DMS53 treated with DMSO at 0.1 percent for 48 hours (cell line): Measurements from ENCODE around the gene PRM2.
"Not testable (repeated sequence)": the region's sequence is repeated elsewhere in the genome, so short reads cannot be mapped to it uniquely, and the experiment has no call there.

Experiments
- DNase-seq: peaks from one replicate; lab custom pipeline; 2025; ENCODE audit not compliant: unreplicated experiment; lab: John Stamatoyannopoulos, UW

PRM2 gene

DNA sequence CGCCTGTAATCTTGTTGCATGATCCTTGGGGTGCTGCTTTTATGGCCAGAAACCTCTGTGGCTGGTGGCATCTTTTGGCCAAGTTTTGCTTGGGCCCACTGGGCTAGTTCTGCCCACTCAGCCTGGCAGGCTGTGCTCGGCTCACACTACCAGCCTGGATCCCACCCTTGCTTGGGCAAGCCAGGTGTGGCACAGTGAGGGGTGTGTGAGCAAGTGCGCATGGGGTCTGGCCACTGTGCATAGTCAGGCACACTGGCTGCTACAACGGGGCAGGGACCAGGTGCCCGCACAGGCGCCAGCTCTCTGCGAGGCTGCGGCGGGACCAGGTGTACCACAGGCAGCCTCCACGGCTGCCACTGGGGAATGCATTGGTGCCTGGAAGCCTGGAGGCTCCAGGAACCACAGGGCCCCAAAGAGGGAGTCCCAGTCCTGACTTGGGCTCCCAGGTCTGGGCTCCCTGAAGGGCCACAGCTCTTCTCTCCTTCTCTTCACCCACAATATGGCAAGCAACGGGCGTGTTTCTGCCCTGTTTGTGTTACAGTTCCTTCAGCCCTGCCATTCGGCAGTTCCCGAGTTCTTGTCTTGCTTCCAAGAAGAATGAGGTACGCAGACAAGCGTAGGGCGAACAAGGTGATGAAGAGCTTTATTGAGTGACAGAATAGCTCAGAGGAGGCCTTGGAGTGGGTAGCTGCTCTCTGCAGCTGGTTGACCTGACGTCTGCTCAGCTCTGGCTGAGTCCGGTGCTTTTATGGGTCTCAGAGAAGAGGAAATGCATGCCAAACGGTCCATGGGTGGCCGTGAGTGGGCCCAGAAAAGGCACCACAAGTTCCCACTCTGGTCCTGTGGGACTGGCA, 31.6 kb upstream of the PRM2 start:
- DNase-seq = no peak

DNA sequence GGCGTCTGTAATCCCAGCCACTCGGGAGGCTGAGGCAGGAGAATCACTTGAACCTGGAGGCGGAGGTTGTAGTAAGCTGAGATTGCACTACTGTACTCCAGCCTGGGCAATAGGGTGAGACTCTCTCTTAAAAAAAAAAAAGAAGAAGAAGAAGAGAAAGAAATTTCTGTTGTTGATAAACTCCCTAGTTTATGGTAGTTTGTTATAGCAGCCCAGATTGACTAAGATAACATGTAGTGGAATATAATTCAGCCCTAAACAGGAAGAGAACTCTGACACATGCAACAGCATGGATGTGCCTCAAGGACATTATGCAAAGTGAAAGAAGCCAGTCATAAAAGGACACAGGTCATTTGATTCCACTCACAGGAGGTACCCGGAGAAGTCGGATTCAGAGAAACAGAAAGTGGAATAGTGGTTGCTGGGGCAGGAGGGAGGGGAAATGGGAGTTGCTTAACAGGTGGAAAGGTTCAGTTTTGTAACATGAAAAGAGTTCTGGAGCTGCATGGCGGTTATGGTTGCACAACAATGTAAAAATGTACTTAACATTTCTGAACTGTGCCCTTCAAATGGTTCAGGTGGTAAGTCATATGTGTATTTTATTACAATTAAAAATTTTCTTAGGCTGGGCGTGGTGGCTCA, 30.8 kb upstream of the PRM2 start:
- DNase-seq = no peak

DNA sequence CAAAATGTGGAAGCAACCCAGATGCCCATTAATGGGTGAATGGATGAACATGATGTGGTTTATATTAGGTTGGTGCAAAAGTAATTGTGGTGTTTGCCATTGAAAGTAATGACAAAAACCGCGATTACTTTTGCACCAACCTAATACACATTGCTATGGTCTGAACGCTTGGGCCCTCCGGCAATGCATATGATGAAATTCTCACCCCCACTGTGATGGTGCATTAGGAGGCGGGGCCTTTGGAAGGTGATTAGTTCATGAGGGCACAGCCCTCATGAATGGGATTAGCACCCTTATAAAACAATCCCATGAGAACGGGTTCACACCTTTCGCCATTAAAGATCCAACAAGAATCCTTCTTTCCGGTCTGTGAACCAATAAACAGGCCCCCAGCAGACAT, 30.1 kb upstream of the PRM2 start:
- DNase-seq = no peak

DNA sequence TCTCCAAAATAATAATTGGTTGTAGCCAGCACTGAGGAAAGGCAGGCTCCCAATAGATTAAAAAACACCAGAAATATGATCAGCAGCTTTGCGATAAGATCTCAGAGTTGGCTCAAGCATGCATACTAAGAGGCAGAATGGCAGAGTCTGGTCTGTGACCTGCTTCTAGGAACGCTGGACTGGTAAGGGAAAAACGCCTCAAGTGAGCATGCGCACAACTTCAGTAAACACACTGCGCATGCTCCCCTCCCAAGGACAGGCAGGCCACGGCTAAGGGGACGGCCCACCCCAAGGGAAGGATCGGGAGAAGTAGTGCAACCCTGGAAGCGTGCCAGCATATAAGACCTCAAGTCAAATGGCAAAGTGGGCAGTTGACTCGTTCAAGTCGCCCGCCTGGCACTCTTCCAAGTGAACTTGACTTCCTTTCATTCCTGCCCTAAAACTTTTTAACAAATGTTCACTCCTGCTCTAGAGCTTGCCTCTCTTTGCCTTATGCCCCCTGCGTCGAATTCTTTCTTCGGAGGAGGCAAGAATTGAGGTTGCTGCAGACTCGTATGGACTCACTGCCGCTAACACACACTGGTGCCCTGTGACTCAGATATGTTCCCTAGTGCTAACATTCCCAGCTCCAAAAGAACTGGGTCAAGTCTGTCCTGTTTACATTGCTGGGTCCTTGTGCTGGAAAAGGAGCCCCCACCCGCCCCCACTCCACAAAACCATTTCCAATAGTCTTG, 27.3 kb upstream of the PRM2 start:
- DNase-seq = peak; percentile 46

DNA sequence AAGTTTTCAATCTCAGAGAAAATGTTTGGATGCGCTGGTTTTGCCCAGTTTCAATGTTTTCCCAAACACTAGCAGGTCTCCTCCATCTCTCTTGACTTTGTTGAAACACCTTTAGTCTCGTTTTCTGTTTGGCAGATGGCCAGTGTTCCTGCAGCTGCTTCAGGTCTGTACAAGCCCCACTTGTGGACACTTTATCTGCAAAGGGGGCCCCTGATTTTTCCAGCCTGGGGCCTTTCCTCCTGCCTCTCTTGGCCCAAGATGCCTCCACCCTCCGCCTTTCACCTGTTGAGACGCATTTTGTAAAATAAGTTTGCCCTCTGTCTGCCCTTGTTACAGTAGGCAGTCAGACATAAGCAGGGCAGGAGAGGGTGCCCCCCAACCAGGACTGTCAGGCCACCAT, 26.7 kb upstream of the PRM2 start:
- DNase-seq = no peak

DNA sequence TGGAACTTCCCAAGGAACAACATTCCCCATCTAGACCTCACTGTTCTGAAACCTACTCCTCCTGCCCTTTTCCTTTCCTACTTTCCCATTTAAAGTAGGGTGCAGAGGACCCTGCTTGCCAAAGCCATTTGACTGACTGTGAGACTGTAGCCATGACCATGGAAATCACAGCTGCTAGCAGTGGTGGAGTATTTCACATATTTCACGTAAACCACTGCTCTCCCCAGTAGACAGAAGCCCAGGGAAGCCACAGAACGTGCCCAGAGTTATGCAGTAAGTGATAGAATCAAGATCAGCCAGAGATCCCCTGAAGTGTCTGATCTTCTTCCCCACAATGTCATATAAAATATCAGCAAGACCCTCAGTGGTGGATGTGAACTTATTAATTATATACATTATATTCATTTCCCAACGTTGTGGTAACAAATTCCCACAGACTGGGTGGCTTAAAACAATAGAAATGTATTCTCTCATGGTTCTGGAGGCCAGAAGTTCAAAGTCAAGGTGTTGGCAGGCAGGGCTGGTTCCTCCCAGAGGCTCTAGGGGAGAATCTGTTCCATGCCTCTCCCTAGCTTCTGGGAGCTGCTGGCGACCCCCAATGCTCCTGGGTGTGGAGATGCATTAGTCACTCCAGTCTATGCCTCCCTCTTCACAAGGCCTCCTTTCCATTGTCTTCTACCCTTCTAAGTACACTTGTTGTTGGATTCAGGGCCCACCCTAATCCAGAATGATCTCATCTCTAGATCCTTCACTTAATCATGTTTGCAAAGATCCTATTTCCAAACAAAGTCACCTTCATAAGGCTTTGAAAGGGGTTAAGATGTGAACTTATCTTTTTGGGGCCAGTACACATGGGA, 25.6 kb upstream of the PRM2 start:
- DNase-seq = no peak

DNA sequence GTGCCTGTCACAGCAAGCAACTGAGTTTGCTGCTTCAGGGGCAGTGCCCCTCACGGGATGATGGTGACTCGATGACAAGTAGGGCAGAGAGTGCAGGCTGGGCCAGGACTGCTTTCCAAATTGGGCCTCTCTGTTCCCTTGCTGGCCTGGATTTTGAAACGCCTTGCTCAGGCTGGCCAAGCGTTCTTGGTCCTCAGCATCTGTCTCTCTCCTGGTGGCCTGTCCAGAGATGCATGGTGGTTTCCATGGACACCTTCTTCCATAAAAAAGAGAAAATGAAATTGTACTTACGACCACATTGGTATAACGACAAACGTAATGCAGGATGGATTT, 24.2 kb upstream of the PRM2 start:
- DNase-seq = no peak

DNA sequence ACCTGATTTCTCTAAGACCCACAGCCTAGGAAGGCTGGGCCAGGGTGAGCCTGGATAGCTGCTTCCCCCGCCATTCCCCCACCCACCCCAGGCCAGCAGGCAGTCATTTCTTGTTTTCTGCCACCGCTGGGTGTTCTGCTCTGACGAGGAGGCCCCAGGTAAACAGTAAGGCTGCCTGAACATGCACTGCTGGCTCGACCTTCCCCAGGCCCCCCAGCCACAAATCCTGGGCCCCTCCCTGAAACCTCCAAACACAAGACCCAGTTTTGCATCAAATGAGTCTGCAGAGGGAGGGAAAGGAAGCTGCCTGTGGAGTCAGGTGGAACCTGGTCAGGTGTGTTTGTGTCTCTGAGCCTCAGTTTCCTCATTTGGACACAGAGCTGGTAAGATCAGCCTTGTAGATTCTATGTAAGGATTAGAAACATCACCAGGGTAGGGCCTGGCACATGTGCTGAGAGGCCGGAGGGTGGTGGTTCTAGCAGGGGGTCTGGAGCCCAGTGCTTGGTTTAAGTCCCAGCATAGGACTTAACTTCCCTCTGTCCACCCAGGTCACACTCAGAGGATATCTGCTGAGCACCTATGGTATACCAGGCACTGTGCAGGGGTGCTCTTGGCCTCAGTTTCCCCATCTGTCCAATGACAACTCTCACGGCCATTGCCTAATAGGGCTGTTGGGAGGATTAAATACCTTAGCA, 23.7 kb upstream of the PRM2 start:
- no peak for DNase-seq

DNA sequence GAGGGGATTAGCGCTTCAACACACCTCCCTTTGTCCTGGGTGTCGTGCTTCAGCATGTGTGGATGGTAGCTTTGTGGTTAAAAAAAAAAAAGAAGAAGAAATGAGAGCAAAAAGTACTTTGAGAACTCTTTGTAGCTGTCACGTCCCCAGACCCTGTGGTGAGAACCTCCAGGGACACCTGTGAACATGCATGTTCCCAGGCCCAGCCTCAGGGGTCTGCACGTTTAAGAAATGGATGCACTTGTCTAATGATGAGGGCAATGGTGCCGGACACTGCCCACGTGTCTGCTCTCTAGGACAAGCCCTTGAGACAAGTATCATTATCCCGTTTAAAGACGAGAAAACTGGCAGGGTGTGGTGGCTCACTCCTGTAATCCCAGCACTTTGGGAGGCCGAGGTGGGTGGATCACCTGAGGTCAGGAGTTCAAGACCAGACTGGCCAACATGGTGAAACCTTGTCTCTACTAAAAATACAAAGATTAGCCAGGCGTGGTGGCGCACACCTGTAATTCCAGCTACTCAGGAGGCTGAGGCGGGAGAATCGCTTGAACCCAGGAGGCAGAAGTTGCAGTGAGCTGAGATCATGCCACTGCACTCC, 22.8 kb upstream of the PRM2 start:
- not testable (repeated sequence) for DNase-seq

DNA sequence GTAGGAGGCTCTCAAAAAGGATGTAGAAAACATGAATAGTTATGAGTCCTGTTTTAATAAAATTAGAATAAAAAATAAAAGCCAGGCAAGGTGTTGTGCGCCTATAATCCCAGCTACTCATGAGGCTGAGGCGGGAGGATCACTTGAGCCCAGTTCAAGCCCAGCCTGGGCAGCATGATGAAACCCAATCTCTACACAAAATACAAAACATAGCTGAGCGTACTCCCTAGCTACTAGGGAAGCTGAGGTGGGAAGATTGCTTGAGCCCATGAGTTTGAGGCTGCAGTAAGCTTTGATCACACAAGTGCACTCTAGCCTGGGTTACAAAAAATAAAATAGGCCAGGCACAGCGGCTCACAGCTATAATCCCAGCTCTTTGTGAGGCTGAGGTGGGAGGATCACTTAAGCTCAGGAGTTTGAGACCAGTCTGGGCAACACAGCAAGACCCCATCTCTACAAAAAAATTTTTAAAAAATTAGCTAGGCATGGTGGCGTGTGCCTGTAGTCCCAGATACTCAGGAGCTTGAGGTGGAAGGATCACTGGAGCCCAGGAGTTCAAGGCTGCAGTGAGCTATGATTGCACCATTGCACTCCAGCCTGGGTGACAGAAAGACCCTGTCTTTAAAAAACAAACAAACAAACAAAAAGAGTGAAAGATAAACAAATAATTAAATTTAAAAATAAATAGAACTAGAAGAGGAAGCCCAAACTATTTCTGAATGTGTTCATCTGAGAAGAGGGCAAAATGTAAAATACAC, 22.0 kb upstream of the PRM2 start:
- no peak for DNase-seq

DNA sequence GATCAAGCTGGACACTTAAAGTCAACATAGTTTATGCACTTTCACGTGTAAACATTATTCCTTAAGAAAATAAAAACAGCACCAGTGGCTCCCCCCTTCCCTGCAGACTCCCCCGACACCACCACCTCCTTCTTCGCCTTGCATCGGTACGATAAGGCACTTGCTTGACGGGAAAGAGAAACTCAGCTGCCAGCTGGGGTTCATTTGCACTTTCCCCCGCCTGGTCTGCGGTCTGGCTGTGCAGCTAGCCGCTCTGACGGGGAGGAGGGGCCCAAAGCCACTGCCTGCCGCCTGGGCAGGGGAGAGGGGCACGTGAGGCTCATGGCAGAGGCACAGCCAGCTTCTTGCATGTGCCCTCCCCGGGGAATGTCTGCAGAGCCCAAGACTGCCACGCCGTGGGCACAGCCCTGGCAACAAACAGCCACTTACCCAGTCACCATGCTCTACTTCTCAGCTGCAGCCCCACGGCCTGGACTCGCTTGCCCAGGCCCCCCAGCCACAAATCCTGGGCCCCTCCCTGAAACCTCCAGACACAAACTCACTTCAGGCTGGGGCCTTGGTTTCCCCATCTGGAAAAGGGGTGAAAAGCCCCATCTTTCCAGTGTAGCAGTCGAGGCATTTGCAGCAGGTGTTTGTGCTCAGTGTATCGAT, 21.3 kb upstream of the PRM2 start:
- no peak for DNase-seq

DNA sequence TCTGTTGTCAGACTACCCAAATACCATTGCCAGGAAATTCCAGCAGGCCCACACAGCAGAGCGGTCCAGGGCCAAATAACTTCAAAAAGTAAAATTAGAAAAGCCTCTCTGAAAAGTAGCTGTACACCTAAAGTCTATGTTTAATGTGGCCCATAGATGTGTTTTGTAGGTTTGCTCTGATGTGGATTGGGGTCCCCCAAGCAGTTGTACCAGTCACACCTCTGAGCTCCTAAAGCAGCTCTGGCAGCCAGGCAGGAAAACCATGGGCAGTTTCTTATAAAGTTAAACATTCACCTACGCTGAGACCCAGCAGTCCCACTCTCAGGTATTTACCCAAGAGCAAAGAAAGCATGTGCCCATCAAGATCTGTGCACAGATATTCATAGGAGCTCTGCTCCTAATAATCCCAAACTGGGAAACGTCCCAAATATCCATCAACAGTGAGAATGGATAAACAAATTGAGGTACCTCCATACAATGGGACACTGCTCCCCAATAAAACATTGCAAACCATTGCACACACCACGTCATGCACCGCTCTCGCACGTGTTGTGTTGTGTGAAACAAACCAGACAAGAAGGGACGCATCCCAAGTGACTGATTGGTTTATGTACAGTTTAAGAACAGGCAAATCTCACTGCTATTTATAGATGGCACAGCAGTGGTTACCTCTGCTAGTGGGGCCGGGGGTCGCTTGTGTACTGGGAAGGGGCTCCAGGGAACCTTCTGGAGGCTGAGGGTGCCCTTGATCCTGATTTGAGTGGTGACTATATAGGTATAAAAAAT, 20.6 kb upstream of the PRM2 start:
- DNase-seq = no peak

DNA sequence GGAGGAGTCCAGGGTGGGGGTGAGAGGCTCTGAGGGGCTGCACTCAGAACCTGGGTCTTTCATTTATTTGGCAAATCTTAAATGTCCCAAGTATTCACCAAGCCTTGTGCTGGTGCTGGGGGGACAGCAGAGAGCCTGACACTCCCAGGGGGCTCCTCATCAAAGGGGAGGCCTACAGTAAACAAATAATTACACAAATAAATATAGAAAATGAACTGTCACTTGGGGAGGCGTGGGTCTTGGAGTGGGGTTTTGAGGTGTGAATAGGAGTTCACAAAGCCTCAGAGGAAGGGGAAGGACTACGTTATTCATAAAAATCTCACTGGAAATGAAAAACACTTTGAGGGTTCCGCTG, 20.0 kb upstream of the PRM2 start:
- DNase-seq = no peak

DNA sequence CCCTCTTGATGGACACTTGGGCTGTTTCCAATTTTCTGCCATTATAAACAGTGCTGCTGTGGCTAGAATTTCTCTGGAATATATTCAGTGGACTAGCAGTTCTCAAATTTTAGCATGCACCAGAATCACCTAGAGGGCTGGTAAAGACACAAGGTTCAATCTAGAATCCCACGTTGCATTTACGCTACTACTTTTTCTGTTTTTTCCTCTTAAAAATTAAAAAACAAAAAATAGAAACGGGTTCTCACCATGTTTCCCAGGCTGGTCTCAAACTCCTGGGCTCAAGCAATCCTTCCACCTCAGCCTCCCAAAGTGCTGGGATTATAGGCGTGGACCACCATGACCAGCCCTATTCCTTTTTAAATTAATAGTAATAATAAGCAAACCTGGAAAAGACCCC, 19.4 kb upstream of the PRM2 start:
- no peak for DNase-seq

DNA sequence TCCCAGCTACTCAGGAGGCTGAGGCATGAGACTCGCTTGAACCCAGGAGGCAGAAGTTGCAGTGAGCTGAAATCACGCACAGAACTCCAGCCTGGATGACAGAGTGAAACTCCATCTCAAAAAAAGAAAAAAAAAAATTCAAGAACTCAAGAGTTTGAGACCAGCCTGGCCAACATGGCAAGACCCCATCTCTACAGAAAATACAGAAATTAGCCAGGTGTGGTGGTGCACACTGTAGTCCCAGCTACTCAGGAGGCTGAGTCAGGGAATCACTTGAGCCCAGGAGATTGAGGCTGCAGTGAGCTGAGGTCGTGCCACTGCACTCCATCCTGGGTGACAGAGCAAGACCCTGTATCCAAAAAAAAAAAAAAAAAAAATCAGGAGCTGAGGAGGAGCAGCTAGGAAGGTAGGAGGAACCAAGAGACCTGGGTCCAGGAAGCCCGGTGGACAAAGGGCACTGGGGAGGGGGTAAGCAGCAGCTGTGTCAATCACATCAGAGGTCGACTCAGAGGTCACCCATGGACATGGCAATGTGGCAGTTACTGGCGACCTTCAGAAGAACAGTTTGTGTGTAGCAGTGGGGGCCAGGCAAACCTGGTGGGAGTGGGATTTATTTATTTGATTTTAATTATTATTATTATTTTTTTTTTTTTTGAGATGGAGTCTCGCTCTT, 15.9 kb upstream of the PRM2 start:
- DNase-seq = no peak

DNA sequence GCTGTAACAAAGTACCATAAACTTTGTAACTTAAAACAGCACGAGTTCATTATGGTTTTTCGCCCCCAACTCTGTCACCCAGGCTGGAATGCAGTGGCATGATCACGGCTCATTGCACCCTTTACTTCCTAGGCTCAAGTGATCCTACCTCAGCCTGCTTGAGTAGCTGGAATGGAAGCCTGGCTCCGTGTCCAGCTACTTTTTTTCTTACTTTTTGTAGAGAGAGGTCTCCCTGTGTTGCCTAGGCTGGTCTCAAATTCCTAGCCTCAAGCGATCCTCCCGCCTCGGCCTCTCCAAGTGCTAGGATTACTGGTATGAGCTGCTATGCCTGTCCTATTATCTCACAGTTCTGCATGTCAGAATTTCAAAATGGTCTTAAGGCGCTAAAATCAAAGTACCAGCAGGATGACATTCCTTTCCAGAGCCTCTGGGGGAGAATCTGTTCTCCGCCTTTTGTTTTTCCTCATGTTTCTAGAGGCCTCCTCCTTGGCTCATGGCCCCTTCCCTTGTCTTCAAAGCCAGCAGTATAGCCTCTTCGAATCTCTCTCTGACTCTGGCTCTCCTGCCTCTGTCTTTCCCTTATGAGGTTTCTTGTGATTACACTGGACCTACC, 14.9 kb upstream of the PRM2 start:
- no peak for DNase-seq

DNA sequence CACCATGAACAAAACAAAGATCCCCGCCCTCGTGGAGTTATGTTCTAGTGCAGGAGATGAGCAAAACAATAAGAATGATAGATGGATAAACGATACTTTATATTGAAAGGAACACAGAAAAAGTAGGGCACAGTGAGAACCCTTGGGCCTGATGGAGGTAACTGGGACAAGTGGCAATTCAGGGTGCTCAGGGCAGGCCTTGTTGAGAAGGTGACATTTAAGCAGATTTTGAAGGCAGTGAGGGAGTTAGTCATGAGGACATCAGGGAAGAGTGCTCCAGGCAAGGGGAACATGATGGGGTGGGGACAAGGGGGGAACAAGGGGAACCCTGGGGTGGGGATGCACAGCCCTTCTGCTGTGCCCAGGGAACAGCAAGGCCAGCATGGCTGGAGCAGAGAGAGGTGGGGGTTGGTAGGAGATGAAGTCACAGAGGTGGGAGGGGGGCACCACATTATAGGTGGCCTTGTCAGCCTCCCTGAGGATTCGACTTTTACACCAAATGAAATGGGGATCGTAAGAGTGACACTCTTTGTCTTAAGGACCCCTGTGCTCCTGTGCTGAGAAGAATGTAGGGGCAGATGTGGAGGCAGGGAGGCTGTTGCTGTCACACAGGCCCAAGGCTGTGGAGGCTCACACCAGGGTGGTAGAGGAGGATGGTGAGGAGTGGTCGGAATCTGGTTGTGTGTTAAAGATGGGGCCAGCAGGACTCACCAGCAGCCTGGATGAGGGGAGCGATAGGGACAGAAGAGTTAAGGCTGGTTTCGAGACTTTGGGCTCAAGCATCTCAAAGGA, 14.0 kb upstream of the PRM2 start:
- no peak for DNase-seq
